Osteoblast (primary cell): ENCODE results near the gene CDKN1C. TPM values are rescaled to one million over a fixed set of nuclear protein-coding genes. Genes with fewer than 3 reads are reported as not detected.

Experiments used
- DNase-seq: peaks from one replicate; pipeline ENCODE4 v3.0.0; 2011; ENCODE audit warnings: low spot score, mixed read lengths; ENCODE audit not compliant: insufficient read length; ENCODE audit errors: missing footprints
- H2AFZ ChIP-seq: 2 replicates; pipeline ENCODE4 v1.6.0; 2011; ENCODE audit warnings: mild to moderate bottlenecking, low read length
- H3K27ac ChIP-seq: 2 replicates; pipeline ENCODE4 v1.5.1; 2011; ENCODE audit warnings: mild to moderate bottlenecking, low read depth, low read length, moderate library complexity
- H3K27me3 ChIP-seq: 2 replicates; pipeline ENCODE4 v1.6.0; 2012; ENCODE audit warnings: mild to moderate bottlenecking, control low read depth, inconsistent platforms, low read length, moderate library complexity; ENCODE audit not compliant: insufficient read depth
- H3K36me3 ChIP-seq: 2 replicates; pipeline ENCODE4 v1.5.1; 2011; ENCODE audit warnings: mild to moderate bottlenecking, low read length, control low read depth, moderate library complexity; ENCODE audit not compliant: insufficient read depth
- H3K4me1 ChIP-seq: 2 replicates; pipeline ENCODE4 v1.5.1; 2011; ENCODE audit warnings: mild to moderate bottlenecking, low read length, control low read depth, moderate library complexity; ENCODE audit not compliant: insufficient read depth
- H3K4me2 ChIP-seq: 2 replicates; pipeline ENCODE4 v1.6.0; 2011; ENCODE audit warnings: mild to moderate bottlenecking, low read length; ENCODE audit not compliant: insufficient read depth
- H3K4me3 ChIP-seq: fragments of 200-600 bp; sonication (generic); 3 replicates; pipeline ENCODE4 v1.5.1; 2012; ENCODE audit warnings: mild to moderate bottlenecking, low read length, inconsistent platforms; ENCODE audit not compliant: insufficient read depth
- H3K79me2 ChIP-seq: 2 replicates; pipeline ENCODE4 v1.6.0; 2012; ENCODE audit warnings: mild to moderate bottlenecking, low read length, control low read depth, inconsistent platforms; ENCODE audit not compliant: insufficient read depth
- H3K9me3 ChIP-seq: 2 replicates; pipeline ENCODE4 v1.5.1; 2011; ENCODE audit warnings: low read depth, low read length, control low read depth
- H4K20me1 ChIP-seq: 2 replicates; pipeline ENCODE4 v1.6.0; 2012; ENCODE audit warnings: mild to moderate bottlenecking, low read length, control low read depth; ENCODE audit not compliant: insufficient read depth
- total RNA-seq: library from RNA; depleted of rRNA; stranded (reverse); fragments of >200 nt; gene quantifications from 2 replicates; pipeline ENCODE4 v1.2.3, GENCODE V29; 2012
- TF ChIP-seq, protein P1 (sequence below): IDR thresholded peaks from 2 replicates; pipeline ENCODE4 v1.5.1; 2011; ENCODE audit warnings: mild to moderate bottlenecking, low read depth, low read length, moderate library complexity; ENCODE audit errors: extremely low read depth

CDKN1C gene
- total RNA-seq, 1 donor: 10.9 TPM

DNA sequence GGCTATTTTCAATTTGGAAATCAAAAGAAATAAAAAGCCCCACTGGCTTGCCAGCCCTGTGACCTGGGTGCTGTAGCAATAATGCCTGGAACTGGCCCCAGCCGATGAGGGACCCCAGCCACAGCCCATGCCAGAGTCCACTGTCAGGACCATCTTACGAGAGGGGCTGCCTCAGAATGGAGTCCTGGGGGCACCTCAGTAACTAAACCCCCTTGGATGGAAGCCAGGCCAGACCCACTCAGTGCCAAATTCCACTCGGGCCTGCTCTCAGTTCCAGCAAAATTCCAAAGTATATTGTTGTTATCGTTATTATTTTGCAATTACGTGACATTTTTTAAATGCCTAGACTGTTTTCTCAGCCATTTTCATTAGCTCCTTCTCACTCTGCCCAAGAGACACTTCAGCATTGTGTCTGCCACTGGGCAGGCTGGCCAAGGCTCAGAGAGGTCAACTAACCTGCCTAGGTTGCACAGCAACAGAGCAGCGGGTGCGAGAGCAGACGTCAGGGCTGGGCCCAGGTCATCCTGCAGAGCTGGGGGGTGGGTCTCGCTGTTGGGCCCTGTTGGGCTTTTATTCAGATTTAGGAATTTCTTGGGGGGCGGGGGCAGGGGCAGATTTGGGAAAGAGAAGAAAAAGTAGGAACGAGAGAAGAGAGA lies 19.5 kb downstream of the CDKN1C start:
- no peak overlapping the region for H2AFZ ChIP-seq
- no peak overlapping the region for H3K4me3 ChIP-seq
- no peak overlapping the region for H3K4me2 ChIP-seq
- H3K4me1 ChIP-seq: no peaks in the 10 kb centered on the region
- no peak overlapping the region for H3K27ac ChIP-seq
- H3K9me3 ChIP-seq: no peaks in the 10 kb centered on the region
- no peaks in the 10 kb centered on the region for H4K20me1 ChIP-seq
- TF ChIP-seq, protein P1, sequence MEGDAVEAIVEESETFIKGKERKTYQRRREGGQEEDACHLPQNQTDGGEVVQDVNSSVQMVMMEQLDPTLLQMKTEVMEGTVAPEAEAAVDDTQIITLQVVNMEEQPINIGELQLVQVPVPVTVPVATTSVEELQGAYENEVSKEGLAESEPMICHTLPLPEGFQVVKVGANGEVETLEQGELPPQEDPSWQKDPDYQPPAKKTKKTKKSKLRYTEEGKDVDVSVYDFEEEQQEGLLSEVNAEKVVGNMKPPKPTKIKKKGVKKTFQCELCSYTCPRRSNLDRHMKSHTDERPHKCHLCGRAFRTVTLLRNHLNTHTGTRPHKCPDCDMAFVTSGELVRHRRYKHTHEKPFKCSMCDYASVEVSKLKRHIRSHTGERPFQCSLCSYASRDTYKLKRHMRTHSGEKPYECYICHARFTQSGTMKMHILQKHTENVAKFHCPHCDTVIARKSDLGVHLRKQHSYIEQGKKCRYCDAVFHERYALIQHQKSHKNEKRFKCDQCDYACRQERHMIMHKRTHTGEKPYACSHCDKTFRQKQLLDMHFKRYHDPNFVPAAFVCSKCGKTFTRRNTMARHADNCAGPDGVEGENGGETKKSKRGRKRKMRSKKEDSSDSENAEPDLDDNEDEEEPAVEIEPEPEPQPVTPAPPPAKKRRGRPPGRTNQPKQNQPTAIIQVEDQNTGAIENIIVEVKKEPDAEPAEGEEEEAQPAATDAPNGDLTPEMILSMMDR: no peak
- H3K36me3 ChIP-seq: no peaks in the 10 kb centered on the region
- H3K27me3 ChIP-seq: peaks cover 35% of the 10 kb centered on the region
- no peaks in the 10 kb centered on the region for H3K79me2 ChIP-seq
- no peak for DNase-seq

DNA sequence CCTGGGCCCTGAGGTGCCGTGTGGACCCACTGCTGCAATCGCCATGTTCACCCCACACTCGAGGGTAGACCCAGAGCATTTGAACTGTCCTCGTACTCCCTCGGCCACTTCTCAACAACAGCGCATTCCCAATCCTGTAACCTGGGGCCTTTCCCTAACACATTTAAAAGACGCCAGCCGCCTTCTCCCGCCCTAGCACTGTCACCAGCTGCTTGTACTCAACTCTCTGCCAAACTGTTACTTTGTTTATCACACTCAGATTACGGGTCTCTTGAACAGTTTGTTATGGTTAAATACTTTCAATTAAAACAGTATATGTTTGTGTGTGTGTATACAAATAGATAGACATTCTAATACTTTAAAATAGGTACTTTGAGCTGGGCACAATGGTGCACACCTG lies 20.7 kb downstream of the CDKN1C start:
- Histone ChIP-seq H4K20me1 (no peaks in the 10 kb centered on the region), H3K79me2 (no peaks in the 10 kb centered on the region), H3K4me3 (no peak overlapping the region), H3K4me1 (no peaks in the 10 kb centered on the region), H2AFZ (no peak overlapping the region), H3K9me3 (no peaks in the 10 kb centered on the region), H3K4me2 (no peak overlapping the region), H3K36me3 (no peaks in the 10 kb centered on the region), H3K27me3 (peaks cover 29% of the 10 kb centered on the region), H3K27ac (no peak overlapping the region)
- no peak for DNase-seq
- TF ChIP-seq, protein P1: no peak

DNA sequence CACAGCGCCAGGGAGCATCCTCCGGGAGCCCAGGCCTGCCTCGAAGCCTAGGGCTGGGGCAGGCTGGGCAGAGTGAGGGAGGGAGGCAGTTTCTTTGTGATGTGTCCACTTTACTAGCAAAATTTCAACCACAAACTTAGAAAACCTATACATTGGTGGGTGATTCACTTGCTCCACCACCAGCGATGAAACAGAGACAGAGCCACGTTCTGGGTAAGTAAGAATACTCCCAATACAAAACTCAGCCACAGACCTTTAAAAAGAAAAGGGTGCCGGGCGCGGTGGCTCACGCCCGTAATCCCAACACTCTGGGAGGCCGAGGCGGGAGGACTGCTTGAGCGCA lies 22.3 kb downstream of the CDKN1C start:
- Histone ChIP-seq H4K20me1 (no peaks in the 10 kb centered on the region), H3K27me3 (peaks cover 24% of the 10 kb centered on the region), H2AFZ (no peak overlapping the region), H3K79me2 (no peaks in the 10 kb centered on the region), H3K36me3 (no peaks in the 10 kb centered on the region), H3K9me3 (no peaks in the 10 kb centered on the region), H3K27ac (no peak overlapping the region), H3K4me3 (no peak overlapping the region), H3K4me1 (no peaks in the 10 kb centered on the region), H3K4me2 (no peak overlapping the region)
- TF ChIP-seq, protein P1: no peak
- no peak for DNase-seq

DNA sequence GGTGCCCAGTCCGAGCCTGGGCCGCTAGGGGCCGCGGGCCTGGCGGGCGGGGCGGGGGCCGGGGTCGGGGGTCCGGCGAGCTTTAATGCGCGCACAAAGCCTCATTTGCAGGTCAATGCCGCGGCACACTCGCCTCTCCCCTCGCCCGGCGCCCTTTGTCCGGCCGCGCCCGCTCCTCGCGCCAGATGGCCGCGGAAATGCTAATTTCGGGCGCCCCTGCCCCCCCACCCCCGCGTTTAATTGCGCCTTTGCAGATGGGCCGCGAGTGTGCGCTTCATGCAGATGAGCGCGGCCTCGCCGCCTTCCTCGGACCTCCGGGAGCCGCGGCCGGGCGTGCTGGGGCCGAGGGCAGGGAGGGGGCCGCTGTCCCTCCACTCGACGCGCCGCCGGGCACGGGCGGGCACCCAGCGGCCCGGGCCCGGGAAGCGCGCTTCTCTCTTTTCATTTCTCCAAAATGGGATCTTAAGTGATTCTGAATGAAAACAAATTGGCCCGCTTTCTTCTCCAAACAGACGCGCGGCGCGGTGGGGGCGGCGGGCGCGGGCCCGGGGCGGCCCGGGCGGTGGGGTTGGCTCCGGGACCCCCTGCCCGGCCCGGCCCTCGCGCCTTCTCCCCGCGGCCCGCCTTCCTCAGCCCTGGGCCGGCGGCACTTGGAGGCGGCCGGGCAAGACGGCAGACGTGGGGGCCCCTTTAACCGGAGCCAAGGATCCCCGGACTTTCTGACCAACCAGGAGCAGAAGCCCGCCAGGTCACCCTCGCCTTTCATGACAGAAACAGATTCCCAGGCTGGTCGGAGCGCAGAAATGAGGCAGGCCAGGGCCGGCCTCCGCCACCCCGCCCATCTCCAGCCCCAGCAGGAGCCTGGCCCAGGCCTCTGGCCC lies 22.9 kb downstream of the CDKN1C start:
- H3K9me3 ChIP-seq: no peaks in the 10 kb centered on the region
- no peaks in the 10 kb centered on the region for H3K4me1 ChIP-seq
- no peak for DNase-seq
- H3K36me3 ChIP-seq: no peaks in the 10 kb centered on the region
- H4K20me1 ChIP-seq: no peaks in the 10 kb centered on the region
- no peaks in the 10 kb centered on the region for H3K79me2 ChIP-seq
- no peak overlapping the region for H3K4me2 ChIP-seq
- H2AFZ ChIP-seq: no peak overlapping the region
- TF ChIP-seq, protein P1: no peak
- no peak overlapping the region for H3K27ac ChIP-seq
- H3K4me3 ChIP-seq: no peak overlapping the region
- peaks cover 20% of the 10 kb centered on the region for H3K27me3 ChIP-seq
